Renal cortex interstitium (tissue), 15 donors: ENCODE measurements around the gene MSH3. TPM values are rescaled to one million over a fixed set of nuclear protein-coding genes. Genes with fewer than 3 reads are reported as not detected.
A peak's percentile ranks its signal among the peaks of the same experiment; 100 is the strongest.

Experiments
- DNase-seq, 11 donors: peaks; one replicate each; pipeline ENCODE4 v3.0.0-alpha.2; 2013; ENCODE audit warnings: low read depth in 9 of 11, low spot score in 4 of 11; ENCODE audit errors: extremely low read depth in 1 of 11
- long read RNA-seq, 16 experiments: transcript quantifications; one replicate each; lab custom pipeline, GENCODE V29; 2026
- polyA plus RNA-seq, 3 donors: library from polyadenylated mRNA; unstranded; fragments of 120-200 nt; gene quantifications; one replicate each; pipeline ENCODE4 v1.2.1, GENCODE V29; 2013; ENCODE audit not compliant: insufficient read length in 3 of 3

The MSH3 gene
- polyA plus RNA-seq: 10 to 100 TPM; 21.5 to 25.7 (median 23.8) TPM
- long read RNA-seq, donor 1: 0 reads
- long read RNA-seq, donor 2: 0 reads
- long read RNA-seq, donor 3: 0 reads
- long read RNA-seq, donor 4, partial matches to known transcripts: 0 of 1 reads
- long read RNA-seq, donor 4, other reads (novel, unspliced or antisense): 0 of 1 reads
- long read RNA-seq, donor 5: 0 reads
- long read RNA-seq, donor 6: 0 reads
- long read RNA-seq, donor 7, full-length matches to known transcripts: 1 of 1 reads
- long read RNA-seq, donor 7, partial matches to known transcripts: 0 of 1 reads
- long read RNA-seq, donor 7, other reads (novel, unspliced or antisense): 0 of 1 reads
- long read RNA-seq, donor 8: 0 reads
- long read RNA-seq, donor 9: 0 reads
- long read RNA-seq, donor 10, partial matches to known transcripts: 10 of 10 reads
- long read RNA-seq, donor 10, other reads (novel, unspliced or antisense): 0 of 10 reads
- long read RNA-seq, donor 11: 0 reads
- long read RNA-seq, donor 12: 0 reads
- long read RNA-seq, donor 13: 0 reads
- long read RNA-seq, donor 14: 0 reads
- long read RNA-seq, donor 15: 0 reads
- long read RNA-seq, donor 16, full-length matches to known transcripts: 3 of 31 reads
- long read RNA-seq, donor 16, partial matches to known transcripts: 28 of 31 reads
- long read RNA-seq, donor 16, other reads (novel, unspliced or antisense): 0 of 31 reads

DNA sequence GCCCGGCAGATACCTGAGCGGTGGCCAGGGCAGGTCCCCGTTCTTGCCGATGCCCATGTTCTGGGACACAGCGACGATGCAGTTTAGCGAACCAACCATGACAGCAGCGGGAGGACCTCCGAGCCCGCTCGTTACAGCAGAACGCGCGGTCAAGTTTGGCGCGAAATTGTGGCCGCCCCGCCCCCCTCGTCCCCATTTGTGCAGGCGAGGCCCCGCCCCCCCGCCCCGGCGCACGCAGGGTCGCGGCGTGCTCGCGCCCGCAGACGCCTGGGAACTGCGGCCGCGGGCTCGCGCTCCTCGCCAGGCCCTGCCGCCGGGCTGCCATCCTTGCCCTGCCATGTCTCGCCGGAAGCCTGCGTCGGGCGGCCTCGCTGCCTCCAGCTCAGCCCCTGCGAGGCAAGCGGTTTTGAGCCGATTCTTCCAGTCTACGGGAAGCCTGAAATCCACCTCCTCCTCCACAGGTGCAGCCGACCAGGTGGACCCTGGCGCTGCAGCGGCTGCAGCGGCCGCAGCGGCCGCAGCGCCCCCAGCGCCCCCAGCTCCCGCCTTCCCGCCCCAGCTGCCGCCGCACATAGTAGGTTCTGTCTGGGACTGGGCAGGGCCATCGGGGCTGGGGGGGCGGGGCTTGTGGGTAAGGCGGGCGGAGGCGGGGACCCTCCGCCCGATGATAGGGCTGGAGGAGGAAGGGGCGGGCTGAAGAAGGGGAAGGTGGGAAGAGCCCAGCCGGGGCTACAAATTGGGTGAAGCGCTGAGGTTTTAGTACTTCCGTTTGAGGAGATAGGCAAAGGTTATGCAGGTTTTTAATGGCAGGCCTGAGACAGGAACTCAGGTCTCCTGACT lies at the start of gene MSH3, which contains the start of gene DHFR:
TSS of gene MSH3 (plus strand) at position 262 of the 840 bp plus-strand sequence. CDS start at position 338, 76 bp downstream.
TSS of gene DHFR (minus strand) at position 593 of the 840 bp plus-strand sequence. CDS start at position 99, 494 bp downstream.
- peak; percentile 54 to 87 (median 80) for DNase-seq

DNA sequence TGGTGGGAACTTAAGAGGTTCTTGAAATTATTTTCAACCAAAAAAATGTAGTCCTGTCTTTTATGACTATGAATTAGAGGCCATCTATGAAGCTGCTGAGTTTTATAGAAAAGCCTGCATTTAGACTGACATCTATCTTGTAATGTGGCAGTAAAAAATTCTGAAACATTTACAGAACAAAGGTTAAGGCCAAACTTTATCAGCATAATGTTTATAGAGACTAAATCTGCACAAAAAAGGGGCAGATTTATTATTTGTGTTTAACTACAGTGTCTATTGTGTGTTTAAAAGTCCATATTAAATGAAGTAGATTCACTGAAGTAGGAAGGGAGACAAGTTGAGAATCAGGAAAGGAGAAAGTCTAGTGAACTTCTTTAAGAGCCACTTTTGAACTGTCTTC lies 47.1 kb upstream of the MSH3 start:
- DNase-seq: no peak

DNA sequence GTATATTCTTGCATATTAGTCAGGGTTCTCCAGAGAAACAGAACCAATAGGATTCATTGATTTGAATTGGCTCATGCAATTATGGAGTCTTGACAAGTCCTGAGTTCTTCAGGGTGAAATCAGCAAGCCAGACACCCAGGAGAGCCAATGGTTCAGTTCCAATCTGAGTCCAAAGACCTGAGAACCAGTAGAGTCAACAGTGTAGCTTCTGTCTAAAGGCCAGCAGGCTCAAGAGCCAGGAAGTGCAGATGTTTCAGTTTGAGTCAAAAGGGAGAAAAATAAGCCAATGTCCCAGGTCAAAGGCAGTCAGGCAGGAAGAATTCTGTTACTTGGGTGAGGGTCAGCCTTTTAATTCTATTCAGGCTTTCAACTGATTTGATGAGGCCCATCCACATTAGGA lies 46.6 kb upstream of the MSH3 start:
- no peak for DNase-seq

DNA sequence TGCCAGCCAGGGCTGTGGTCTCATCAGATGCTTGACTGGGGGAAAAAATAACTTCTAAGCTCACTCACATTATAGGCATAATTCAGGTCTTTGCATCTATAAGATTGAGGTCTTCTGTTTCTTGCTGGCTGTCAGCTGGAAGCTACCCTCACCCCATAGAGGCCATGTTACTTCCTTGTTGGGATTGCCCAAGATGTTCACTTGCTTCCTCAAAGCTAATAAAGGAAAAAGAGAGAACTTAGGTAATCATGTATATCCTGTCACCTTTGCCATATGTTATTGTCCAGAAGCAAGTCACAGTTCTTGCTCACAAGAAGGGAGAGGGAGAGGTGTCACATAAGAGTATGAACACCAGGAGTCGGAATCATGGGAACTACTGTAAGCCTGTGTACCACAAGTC lies 45.7 kb upstream of the MSH3 start:
- no peak for DNase-seq

DNA sequence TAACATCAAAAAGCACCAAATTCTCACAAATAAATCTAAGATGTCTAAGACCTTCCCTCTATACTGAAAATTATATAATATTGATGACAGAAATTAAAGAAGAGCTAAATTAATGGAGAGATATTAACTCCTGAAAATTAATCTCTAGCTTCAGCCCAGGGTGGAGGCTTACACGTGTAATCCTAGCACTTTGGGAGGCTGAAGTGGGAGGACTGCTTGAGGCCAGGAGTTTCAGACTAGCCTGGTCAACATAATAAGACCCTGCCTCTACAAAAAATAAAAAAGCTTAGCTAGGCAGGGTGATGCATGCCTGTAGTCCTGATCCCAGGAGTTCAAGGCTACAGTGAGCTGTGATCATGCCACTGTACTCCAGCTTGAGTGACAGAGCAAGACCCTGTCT lies 44.8 kb upstream of the MSH3 start:
- no peak for DNase-seq

DNA sequence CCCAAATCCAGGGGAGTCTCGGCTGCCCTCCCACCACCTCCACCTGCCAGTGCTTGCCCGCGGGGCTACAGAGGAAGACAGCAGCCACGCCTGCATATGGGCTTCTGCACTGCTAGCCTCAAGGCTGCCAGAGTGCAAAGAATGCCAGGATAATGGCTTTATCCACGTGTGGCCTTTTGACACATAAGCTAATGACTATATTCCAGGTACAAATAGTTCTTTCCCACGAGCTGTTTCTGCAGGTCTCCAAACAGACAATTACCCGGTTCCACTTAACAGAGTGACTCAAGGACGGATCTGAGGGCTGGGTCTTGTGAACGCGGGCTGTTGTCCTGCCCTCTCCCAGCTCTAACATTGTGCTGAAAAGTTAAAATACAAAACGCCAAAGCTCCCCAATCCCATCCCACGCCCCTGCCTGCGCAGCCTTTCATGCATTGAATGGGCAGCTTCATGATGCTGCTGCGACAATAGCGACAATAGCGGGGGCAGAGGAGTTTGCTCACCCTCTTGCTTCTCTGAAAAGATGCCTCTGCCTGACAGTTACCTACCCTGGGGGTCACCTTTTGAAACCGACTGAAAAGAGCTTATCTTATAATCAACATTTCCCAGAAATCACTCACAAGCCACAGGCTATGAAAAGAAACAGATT lies 39.1 kb upstream of the MSH3 start:
- DNase-seq: no peak

DNA sequence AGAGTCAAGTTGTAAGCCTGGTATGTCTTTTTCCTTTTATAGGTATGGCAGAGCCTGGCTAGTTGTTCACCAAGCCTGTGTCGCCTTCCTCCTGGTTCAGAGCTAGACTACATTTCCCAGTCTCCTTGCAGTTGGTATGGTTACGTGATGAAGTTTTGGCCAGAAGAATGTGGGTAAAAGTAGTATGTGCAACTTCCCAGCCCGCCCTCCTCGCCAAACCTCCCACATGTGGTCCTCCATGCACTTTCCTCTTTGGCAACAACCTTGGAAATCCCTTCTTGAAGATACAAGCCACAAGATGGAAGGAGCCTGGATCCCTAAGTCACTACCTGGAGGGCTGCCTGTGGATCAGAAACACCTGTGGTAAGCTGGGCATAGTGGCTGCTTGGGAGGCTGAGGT lies 36.0 kb upstream of the MSH3 start:
- DNase-seq: no peak

DNA sequence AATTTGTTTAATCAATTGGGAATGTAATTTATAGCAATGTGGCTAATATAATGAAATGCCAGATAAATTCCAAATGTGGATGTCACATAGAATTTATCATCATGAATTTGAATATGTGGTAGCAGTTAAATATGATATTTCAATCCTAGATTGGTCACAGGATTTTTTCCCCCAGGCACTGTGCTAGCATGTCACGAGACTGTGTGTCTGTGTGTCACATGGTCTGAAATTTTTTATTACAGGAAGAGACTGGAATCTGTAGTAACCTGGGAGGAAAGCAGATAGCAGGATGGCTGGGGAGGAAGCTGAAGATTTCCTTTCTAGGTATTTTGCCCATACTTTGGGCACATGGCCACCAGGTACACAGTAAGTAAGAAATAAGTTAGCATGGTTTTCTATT lies 35.4 kb upstream of the MSH3 start:
- DNase-seq: no peak

DNA sequence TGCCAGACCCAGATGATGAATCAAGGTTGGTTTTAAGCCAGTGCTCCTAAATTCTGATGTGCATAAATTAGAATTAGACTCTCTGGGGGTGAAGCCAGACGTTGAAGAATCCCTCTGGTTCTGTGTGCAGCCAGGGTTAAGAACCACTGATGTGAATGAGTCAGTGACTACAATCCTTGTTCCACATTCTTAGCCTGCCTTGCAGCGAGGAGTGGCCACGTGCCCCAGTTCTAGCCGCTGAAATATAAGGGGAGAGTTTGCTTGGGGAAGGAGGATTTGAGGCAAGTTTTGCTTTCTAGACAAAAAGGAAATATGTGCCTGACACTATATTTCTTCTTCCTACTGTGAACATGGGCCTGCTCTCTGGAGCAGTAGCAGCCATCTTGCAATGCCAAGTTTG lies 34.2 kb upstream of the MSH3 start:
- DNase-seq: no peak

DNA sequence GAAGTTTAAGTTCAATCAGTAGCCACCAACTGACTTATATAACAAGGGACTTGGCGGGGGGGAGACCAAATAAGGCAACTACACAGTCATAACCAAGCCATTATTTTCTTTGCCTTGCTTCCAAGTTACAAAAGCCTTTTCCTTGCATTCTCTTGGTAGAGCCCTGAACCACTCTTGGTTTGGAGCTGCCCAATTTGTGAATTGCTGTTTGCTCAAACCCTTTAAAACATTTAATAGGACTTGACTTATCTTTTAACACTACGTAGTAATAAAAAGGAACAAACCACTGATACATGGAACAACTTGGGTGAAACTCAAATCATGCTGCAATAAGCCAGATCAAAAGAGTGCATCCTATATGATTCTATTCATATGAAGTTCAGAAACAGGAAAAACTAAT lies 31.7 kb upstream of the MSH3 start:
- DNase-seq: no peak

DNA sequence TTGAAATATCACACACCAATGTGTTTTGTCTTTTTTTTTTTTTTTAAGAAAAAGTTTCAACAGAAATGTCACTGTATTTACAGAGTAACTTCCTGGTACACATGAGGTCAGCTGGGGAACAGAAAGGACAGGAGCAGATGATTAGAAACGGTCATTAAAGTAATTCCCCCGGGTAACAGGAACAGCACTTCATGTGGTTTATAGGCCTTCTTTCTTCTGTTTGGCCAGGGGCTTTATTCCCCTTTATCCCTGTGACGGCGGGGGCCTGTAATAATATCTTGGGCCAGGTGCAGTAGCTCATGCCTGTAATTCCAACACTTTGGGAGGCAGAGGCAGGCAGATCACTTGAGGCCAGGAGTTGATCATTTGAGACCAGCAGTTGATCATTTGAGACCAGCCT lies 30.5 kb upstream of the MSH3 start:
- DNase-seq: no peak

DNA sequence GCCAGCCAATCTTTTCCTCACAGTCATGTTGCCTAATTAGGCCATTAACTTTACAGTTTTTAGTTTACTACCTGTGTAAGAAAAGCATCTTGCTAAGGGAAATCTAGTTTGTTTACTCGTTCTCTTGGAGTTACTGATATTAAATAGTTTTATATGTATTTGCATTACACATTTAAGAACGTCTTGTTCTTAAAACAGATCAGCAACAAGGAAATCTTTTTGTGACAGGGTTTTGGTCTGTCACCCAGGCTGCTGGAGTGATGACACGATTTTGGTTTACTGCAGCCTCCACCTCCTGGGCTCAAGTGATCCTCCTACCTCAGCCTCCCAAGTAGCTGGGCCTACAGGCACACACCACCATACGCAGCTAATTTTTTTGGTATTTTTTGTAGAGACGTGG lies 29.2 kb upstream of the MSH3 start:
- no peak for DNase-seq

DNA sequence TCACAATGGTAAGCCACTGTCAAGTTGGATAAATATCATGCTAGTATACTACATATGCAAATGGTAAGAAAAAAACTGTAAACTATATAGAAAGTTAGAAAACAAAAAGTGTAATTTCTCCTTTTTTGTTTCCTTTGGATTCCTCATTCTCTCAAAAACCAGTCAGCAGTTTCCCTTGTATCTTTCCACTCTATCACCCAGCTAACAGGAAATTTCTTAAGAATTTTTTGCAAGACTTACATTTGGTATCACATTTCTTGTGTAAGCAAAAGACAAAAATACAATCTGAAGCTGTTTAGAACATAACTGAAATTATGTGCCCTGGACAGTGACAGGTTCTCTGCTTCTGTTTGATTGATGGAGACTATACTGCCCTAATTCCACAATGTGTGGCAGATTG lies 25.2 kb upstream of the MSH3 start:
- no peak for DNase-seq

DNA sequence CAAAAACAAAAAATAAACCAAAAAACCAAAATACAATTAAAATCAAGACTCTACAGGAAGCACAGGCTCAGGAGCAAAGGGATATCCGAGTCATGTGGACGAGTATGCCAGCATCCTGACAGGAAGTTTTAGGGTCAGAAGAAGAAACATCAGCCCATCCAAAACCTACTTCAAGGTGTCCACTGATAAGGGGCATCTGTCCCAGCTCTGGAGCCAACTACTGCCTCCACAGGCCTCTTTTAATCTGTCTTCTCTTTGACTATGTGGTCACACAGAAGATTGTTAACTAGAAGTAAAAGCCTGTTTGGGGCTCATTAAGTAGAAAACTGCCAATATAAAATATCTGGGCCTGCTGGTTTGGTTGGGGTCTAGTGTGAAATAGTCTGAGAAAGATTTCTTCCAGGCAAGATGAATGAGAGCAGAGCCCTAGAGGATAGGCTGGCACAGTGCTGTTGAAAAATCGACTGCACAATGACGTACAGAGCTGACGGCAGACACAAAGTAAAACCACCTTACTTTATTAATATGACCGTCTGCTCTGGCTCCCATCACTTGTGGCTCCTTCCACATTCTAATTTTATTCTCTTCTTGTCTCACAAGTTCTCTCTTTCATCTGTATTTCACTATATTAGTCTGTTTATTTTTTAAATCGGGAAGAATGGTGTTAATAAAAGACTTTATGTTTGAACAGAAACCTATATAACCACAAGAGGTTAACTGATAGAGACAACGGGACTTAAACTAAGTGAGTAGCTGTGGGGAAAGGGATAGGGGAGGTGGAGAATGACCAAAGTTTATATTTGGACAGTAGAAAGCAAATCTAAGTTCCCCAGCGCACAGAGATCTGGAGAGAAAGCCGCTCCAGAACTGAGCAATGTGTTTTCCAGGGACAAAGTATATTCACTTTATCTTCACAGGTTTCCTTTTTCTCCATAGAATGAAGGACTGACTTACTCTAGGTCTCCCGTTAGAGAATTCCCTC lies 22.9 kb upstream of the MSH3 start:
- DNase-seq: no peak

DNA sequence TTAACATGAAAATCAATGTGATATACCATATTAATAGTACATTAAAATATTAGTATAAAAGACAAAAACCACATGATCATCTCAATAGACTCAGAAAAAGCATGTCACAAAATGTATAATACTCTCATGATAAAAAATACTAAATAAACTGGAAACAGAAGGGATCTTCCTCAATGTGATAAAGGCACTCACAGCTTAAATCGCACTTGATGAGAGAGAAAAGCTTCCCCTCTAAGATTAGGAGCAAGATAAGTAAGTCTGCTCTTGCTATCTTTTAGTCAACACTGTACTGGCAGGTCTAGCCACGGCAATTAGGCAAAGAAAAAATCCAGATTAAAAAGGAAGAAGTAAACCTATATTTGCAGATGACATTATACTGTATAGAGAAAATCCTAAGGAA lies 21.8 kb upstream of the MSH3 start:
- no peak for DNase-seq

DNA sequence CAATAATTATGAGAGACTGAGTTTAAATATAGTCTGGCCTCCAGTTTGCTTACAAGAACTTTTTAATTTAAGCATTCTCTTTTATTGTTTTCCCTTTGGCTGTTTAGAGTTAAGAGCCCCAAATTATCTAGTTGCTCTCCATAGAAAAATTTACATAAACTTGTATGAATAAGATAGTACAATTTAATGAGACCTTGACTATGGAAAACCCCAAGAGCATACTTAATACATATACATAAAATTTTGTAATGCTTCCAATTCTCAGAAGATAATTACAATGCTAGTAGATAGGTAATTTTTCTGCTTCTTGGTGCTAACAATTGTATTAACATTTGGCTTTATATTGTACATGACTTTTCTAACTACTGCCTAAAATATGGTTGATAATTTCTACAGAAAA lies 20.3 kb upstream of the MSH3 start:
- DNase-seq: no peak

DNA sequence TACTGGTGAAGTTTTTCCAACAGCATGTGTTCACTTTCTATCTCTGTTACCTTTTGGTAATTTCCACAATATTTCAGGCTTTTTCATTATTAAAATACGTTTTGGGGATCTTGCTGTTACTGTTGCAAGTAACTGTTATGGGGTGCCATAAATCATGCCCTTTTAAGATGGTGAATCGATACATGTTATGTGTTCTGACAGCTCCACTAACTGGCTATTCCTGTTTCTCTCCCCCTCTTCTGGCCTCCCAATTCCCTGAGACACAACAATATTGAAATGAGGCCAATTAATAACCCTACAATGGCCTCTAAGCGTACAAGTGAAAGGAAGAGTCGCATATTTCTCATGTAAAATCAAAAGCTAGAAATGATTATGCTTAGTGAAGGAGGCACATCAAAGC lies 13.1 kb upstream of the MSH3 start:
- no peak for DNase-seq

DNA sequence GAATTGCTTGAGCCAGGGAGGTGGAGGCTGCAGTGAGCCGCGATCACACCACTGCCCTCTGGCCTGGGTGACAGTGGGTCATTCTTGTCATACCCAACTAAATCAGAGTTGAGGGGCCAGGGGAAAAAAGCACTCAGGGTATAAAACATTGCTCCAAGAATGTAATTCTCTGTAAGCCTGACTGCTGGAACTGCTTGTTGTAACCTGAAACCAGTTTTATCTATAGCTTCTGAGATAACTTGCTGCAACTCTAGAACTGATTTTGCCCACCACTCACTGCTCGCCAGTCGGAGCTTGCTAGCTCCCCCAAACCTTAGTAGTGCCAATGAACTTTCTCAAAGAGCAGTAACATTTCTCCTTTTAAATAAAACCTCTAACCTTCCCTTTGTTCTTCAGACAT lies 9.6 kb upstream of the MSH3 start:
- DNase-seq: no peak
